ENCODE data around the gene RAD52.

RAD52 gene

DNA sequence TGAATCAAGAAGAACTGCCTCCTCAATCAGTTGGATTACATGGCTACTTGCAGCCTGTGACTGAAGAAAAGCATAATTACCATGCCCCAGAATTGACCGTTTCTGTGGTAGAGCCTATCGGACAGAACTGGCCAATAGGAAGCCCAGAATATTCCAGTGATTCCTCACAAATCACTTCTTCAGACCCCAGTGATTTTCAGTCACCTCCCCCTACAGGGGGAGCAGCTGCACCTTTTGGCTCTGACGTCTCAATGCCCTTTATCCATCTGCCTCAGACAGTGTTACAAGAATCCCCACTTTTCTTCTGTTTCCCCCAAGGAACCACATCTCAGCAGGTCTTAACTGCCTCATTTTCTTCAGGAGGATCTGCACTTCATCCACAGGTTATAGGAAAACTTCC lies 80.8 kb downstream of the RAD52 start:
- DNase-seq (ENCODE audit: low read depth): no peak

DNA sequence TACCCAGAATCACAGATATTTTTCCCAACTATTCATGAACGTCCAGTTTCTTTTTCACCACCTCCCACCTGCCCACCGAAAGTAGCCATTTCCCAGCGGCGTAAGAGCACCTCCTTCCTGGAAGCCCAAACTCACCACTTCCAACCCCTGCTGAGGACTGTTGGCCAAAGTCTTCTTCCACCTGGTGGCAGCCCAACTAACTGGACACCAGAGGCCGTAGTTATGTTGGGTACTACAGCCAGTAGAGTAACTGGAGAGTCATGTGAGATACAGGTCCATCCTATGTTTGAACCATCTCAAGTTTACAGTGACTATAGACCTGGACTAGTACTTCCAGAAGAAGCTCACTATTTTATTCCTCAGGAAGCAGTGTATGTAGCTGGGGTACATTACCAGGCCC lies 81.6 kb downstream of the RAD52 start:
- DNase-seq (ENCODE audit: low read depth): no peak

DNA sequence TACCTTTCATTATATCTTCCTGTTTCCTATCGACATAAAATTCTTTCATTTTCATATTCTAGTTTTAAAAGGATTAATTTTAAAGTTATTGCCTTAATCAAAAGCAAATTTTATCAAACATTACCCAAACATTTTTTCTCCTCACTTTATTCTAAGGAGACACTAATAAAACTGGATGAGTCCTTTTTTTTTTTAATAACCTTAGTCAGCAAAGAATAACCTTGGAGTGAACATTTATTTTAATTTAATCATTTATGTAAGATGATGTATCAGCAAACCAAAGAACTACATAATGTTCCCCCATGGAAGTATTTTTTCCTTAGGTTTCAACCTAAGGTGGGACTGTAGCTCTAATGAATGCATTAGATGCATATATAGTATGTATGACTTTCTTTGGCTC lies 83.9 kb downstream of the RAD52 start:
- DNase-seq (ENCODE audit: low read depth): no peak

DNA sequence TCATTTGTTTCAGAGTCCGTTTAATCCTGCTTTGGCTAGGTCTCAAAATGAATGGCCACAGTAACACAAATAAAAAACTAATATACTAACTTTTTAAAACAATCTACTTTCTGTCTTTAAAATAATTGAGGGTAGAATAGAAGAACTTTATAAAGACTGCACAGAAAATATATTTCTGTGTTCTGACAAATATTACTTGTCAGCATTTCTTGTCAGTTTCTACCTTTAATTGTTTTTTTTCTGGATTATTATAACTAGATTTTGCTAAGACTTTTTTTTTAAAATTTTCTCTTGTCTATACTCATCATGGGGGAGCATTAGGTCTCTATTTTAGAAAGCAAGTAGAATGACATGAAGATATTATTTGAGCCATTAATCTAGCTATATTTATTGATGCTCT lies 86.2 kb downstream of the RAD52 start:
- DNase-seq (ENCODE audit: low read depth): no peak

DNA sequence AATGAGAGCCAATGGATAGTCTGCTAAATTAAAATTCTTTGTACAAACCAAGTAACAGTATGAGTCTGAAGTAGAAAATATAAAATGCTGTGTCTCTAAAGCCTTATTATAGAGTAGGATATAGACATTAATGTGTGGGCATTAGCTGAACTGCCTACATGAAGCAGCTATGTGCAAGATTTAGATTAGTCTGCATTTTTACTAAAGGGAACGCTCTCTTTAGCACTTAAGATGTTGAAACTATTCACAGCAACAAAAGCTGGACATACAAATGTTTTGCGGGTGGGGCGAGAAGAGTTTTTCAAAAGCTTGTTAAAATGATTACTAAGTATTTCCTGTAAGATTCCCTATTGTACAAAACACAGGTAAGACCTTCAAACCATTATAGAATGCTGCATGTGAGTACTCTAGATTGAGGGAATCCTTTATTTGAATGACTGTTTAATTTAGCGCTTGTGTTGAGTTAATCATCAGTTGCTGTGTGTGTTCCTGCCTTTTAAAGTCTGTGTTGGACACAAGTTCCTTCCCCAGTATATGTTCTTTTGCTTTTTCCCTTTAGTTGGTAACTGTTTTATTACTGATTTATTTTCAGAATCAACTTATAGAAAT lies 87.1 kb downstream of the RAD52 start:
- no peak for DNase-seq (ENCODE audit: low read depth)
